ENCODE measurements around the gene SSC5D.

Gene SSC5D

DNA sequence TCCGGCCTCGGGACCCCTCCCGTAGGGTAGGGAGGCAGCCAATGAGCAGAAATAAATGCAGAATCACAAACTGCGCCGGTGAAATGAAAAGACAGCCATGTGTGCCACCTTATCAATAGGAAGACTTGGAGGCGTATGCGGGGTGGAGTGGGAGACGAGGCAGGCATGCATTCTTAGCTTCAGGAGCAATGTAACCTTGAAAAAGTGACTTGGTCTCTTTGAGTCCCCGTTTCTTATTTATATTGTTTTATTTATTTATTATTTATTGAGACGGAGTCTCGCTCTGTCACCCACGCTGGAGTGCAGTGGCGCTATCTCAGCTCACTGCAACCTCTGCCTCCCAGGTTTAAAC is 16.0 kb downstream of the SSC5D start:
- H3K4me1 ChIP-seq (ENCODE audit: insufficient read depth, low read length, poor library complexity, severe bottlenecking): peaks cover 25% of the 10 kb centered on the region
- no peaks in the 10 kb centered on the region for H3K9me3 ChIP-seq (ENCODE audit: insufficient read depth, low read depth, low read length)
- H3K9me2 ChIP-seq (replicated peaks; ENCODE audit: low read depth, low read length): no peaks in the 10 kb centered on the region
- H3K9ac ChIP-seq (ENCODE audit: low read depth, low read length, poor library complexity, severe bottlenecking): peak overlapping the region; percentile 77
- no peak for TF ChIP-seq EZH2phosphoT487 (IDR thresholded peaks at IDR 0.05; ENCODE audit: borderline replicate concordance)
- TF ChIP-seq, protein P1, sequence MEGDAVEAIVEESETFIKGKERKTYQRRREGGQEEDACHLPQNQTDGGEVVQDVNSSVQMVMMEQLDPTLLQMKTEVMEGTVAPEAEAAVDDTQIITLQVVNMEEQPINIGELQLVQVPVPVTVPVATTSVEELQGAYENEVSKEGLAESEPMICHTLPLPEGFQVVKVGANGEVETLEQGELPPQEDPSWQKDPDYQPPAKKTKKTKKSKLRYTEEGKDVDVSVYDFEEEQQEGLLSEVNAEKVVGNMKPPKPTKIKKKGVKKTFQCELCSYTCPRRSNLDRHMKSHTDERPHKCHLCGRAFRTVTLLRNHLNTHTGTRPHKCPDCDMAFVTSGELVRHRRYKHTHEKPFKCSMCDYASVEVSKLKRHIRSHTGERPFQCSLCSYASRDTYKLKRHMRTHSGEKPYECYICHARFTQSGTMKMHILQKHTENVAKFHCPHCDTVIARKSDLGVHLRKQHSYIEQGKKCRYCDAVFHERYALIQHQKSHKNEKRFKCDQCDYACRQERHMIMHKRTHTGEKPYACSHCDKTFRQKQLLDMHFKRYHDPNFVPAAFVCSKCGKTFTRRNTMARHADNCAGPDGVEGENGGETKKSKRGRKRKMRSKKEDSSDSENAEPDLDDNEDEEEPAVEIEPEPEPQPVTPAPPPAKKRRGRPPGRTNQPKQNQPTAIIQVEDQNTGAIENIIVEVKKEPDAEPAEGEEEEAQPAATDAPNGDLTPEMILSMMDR (conservative IDR thresholded peaks at IDR 0.05; ENCODE audit: low read length): no peak
- H3K79me2 ChIP-seq (ENCODE audit: insufficient read depth, low read length): peaks cover 25% of the 10 kb centered on the region
- H3K36me3 ChIP-seq (ENCODE audit: insufficient read depth, low read length): no peaks in the 10 kb centered on the region
- H4K20me1 ChIP-seq (ENCODE audit: insufficient read depth, low read length, poor library complexity, severe bottlenecking): no peaks in the 10 kb centered on the region
- peak overlapping the region; percentile 69 for H3K4me3 ChIP-seq (ENCODE audit: low read length, poor library complexity, severe bottlenecking)
- no peaks in the 10 kb centered on the region for H3K27me3 ChIP-seq (ENCODE audit: insufficient read depth, low read length, poor library complexity, severe bottlenecking)
- no peaks in the 10 kb centered on the region for H3F3A ChIP-seq (ENCODE audit: low read depth)
- peak overlapping the region; percentile 86 for H2AFZ ChIP-seq (ENCODE audit: low read length)
- peak overlapping the region; percentile 75 for H3K4me2 ChIP-seq (ENCODE audit: low read depth, low read length, poor library complexity, severe bottlenecking)

DNA sequence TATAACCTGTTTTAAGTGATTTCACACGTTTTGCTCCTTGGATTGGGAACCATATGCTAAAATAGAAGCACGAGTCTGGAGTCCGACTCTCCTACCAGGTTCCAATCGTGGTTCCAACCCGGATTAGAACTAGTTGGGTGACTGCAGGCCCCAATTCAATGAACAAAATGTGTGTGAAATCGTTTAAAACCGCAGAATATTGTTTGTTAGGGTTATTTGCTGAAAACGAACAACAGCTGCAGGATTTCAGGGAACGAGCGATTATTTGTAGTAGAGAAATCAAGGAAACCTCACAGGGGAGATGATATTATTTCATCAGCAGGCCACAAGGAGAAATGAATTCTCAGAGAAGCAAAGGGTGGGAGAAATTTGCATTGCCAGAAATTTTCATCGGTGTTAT is 16.7 kb downstream of the SSC5D start:
- Histone ChIP-seq H4K20me1 (ENCODE audit: insufficient read depth, low read length, poor library complexity, severe bottlenecking) (no peaks in the 10 kb centered on the region), H3K36me3 (ENCODE audit: insufficient read depth, low read length) (no peaks in the 10 kb centered on the region), H3K4me2 (ENCODE audit: low read depth, low read length, poor library complexity, severe bottlenecking) (no peak overlapping the region), H2AFZ (ENCODE audit: low read length) (no peak overlapping the region), H3K27me3 (ENCODE audit: insufficient read depth, low read length, poor library complexity, severe bottlenecking) (no peaks in the 10 kb centered on the region), H3K9me2 (replicated peaks; ENCODE audit: low read depth, low read length) (no peaks in the 10 kb centered on the region), H3K4me1 (ENCODE audit: insufficient read depth, low read length, poor library complexity, severe bottlenecking) (peaks cover 25% of the 10 kb centered on the region), H3K4me3 (ENCODE audit: low read length, poor library complexity, severe bottlenecking) (no peak overlapping the region), H3F3A (ENCODE audit: low read depth) (no peaks in the 10 kb centered on the region), H3K9me3 (ENCODE audit: insufficient read depth, low read depth, low read length) (no peaks in the 10 kb centered on the region), H3K79me2 (ENCODE audit: insufficient read depth, low read length) (peaks cover 25% of the 10 kb centered on the region), H3K9ac (ENCODE audit: low read depth, low read length, poor library complexity, severe bottlenecking) (no peak overlapping the region)
- no peak for TF ChIP-seq EZH2phosphoT487 (IDR thresholded peaks at IDR 0.05; ENCODE audit: borderline replicate concordance)
- TF ChIP-seq, protein P1 (conservative IDR thresholded peaks at IDR 0.05; ENCODE audit: low read length): no peak

DNA sequence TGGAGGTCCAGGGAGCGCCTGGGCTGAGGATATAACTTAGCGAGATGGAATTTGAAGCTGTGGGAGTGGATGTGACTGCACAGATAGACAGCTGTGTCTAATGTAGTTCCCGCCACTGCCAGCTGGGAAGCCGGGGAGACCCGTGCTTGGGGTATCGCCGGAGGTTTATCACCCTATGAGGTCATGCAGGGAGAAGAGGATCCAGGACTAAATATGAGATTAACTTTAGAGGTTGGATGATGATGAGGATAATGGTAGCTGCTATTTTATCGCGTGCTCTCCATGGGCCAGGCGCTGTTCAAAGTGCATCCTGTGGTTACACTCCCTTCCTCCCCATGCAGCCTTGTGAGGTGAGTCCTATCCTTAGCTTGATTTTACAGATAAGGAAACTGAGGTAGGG is 19.9 kb downstream of the SSC5D start:
- no peaks in the 10 kb centered on the region for H3K27me3 ChIP-seq (ENCODE audit: insufficient read depth, low read length, poor library complexity, severe bottlenecking)
- no peaks in the 10 kb centered on the region for H3F3A ChIP-seq (ENCODE audit: low read depth)
- H3K9me2 ChIP-seq (replicated peaks; ENCODE audit: low read depth, low read length): no peaks in the 10 kb centered on the region
- no peaks in the 10 kb centered on the region for H3K9me3 ChIP-seq (ENCODE audit: insufficient read depth, low read depth, low read length)
- no peaks in the 10 kb centered on the region for H4K20me1 ChIP-seq (ENCODE audit: insufficient read depth, low read length, poor library complexity, severe bottlenecking)
- H3K36me3 ChIP-seq (ENCODE audit: insufficient read depth, low read length): no peaks in the 10 kb centered on the region
- H3K4me2 ChIP-seq (ENCODE audit: low read depth, low read length, poor library complexity, severe bottlenecking): no peak overlapping the region
- H3K79me2 ChIP-seq (ENCODE audit: insufficient read depth, low read length): peaks cover 4% of the 10 kb centered on the region
- TF ChIP-seq EZH2phosphoT487 (IDR thresholded peaks at IDR 0.05; ENCODE audit: borderline replicate concordance): no peak
- TF ChIP-seq, protein P1 (conservative IDR thresholded peaks at IDR 0.05; ENCODE audit: low read length): no peak
- no peak overlapping the region for H3K4me3 ChIP-seq (ENCODE audit: low read length, poor library complexity, severe bottlenecking)
- no peak overlapping the region for H3K9ac ChIP-seq (ENCODE audit: low read depth, low read length, poor library complexity, severe bottlenecking)
- H3K4me1 ChIP-seq (ENCODE audit: insufficient read depth, low read length, poor library complexity, severe bottlenecking): peaks cover 5% of the 10 kb centered on the region
- H2AFZ ChIP-seq (ENCODE audit: low read length): no peak overlapping the region

Measured in Loucy (cell line).